ENCODE data around the gene DGKZ.

DNA sequence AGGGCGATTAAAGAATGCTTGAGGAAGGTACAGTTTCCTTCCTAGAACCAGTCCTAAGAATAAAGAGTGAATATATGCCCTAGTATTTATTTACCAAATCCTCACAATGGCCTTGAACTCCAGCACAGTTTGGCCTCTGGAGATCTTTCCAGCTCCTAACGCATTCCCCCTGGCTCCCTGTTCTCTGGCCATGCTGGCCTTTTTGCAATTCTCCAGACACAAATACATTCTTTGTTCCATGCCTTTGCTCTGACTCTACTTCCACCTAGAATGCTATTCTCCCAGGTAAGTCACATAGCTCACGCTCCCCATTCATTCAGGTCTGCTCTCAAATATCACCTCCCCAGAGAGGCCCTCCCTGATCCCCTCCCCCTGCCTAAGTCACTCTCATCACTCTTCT is 3.7 kb upstream of the DGKZ start:
- TF ChIP-seq, protein P1, sequence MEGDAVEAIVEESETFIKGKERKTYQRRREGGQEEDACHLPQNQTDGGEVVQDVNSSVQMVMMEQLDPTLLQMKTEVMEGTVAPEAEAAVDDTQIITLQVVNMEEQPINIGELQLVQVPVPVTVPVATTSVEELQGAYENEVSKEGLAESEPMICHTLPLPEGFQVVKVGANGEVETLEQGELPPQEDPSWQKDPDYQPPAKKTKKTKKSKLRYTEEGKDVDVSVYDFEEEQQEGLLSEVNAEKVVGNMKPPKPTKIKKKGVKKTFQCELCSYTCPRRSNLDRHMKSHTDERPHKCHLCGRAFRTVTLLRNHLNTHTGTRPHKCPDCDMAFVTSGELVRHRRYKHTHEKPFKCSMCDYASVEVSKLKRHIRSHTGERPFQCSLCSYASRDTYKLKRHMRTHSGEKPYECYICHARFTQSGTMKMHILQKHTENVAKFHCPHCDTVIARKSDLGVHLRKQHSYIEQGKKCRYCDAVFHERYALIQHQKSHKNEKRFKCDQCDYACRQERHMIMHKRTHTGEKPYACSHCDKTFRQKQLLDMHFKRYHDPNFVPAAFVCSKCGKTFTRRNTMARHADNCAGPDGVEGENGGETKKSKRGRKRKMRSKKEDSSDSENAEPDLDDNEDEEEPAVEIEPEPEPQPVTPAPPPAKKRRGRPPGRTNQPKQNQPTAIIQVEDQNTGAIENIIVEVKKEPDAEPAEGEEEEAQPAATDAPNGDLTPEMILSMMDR (IDR thresholded peaks at IDR 0.05) = no peak
- TF ChIP-seq, protein P2, sequence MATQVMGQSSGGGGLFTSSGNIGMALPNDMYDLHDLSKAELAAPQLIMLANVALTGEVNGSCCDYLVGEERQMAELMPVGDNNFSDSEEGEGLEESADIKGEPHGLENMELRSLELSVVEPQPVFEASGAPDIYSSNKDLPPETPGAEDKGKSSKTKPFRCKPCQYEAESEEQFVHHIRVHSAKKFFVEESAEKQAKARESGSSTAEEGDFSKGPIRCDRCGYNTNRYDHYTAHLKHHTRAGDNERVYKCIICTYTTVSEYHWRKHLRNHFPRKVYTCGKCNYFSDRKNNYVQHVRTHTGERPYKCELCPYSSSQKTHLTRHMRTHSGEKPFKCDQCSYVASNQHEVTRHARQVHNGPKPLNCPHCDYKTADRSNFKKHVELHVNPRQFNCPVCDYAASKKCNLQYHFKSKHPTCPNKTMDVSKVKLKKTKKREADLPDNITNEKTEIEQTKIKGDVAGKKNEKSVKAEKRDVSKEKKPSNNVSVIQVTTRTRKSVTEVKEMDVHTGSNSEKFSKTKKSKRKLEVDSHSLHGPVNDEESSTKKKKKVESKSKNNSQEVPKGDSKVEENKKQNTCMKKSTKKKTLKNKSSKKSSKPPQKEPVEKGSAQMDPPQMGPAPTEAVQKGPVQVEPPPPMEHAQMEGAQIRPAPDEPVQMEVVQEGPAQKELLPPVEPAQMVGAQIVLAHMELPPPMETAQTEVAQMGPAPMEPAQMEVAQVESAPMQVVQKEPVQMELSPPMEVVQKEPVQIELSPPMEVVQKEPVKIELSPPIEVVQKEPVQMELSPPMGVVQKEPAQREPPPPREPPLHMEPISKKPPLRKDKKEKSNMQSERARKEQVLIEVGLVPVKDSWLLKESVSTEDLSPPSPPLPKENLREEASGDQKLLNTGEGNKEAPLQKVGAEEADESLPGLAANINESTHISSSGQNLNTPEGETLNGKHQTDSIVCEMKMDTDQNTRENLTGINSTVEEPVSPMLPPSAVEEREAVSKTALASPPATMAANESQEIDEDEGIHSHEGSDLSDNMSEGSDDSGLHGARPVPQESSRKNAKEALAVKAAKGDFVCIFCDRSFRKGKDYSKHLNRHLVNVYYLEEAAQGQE (IDR thresholded peaks at IDR 0.05) = no peak
